SH-SY5Y (cell line): Measurements from ENCODE around the gene ZNF487.

Experiments
- GATA2 ChIP-seq: IDR thresholded peaks from 2 replicates; pipeline ENCODE4 v1.6.1; 2011; ENCODE audit warnings: mild to moderate bottlenecking, low read depth, low read length
- GATA3 ChIP-seq: IDR thresholded peaks from 2 replicates; pipeline ENCODE4 v1.6.1; 2011; ENCODE audit warnings: low read depth, mild to moderate bottlenecking, low read length, moderate library complexity

GRCh38 chr10:43427166-43427825 lies 9.6 kb upstream of the ZNF487 start:
- TF ChIP-seq GATA3 (no peak), GATA2 (no peak)
